Neural crest cell (in vitro differentiated cells): Measurements from ENCODE around the gene DENND1A. TPM values are rescaled to one million over a fixed set of nuclear protein-coding genes. Genes with fewer than 3 reads are reported as not detected.
"Not testable (repeated sequence)": the region's sequence is repeated elsewhere in the genome, so short reads cannot be mapped to it uniquely, and the experiment has no call there.

Experiments used
- DNase-seq: peaks from one replicate; pipeline ENCODE4 v3.0.0; 2021; ENCODE audit warnings: low read depth, mixed read lengths, low spot score
- H3K27ac Mint-ChIP-seq: one replicate; pipeline ENCODE4 v1.8.0; 2021; ENCODE audit warnings: mild to moderate bottlenecking, mixed read lengths; ENCODE audit not compliant: unreplicated experiment
- H3K27me3 Mint-ChIP-seq: 2 replicates; pipeline ENCODE4 v1.8.0; 2021; ENCODE audit warnings: low read depth, mild to moderate bottlenecking, mixed read lengths
- H3K36me3 Mint-ChIP-seq: 2 replicates; pipeline ENCODE4 v1.8.0; 2021; ENCODE audit warnings: low read depth, mild to moderate bottlenecking, mixed read lengths
- H3K4me1 Mint-ChIP-seq: 2 replicates; pipeline ENCODE4 v1.8.0; 2021; ENCODE audit warnings: mixed read lengths
- H3K4me3 Mint-ChIP-seq: one replicate; pipeline ENCODE4 v1.8.0; 2021; ENCODE audit warnings: mild to moderate bottlenecking, mixed read lengths
- H3K9me3 Mint-ChIP-seq: 2 replicates; pipeline ENCODE4 v1.8.0; 2021; ENCODE audit warnings: mixed read lengths
- CTCF ChIP-seq: fragments of 200-600 bp; sonication (generic); conservative IDR thresholded peaks from 2 replicates; pipeline ENCODE4 v1.5.0; 2021; ENCODE audit warnings: antibody characterized with exemption, mild to moderate bottlenecking
- total RNA-seq: library from RNA; stranded (reverse); gene quantifications from 2 replicates; pipeline ENCODE4 v1.2.1, GENCODE V29; 2021

DENND1A gene
- total RNA-seq, 1 donor from 2014 or later, result 17.8 TPM

- Mint-ChIP-seq H3K36me3 (no peaks in the 10 kb centered on the region), H3K9me3 (no peaks in the 10 kb centered on the region), H3K4me1 (peaks cover 10% of the 10 kb centered on the region), H3K27ac (no peak overlapping the region), H3K27me3 (no peaks in the 10 kb centered on the region), H3K4me3 (no peak overlapping the region)
- DNase-seq, result no peak
- no peak for TF ChIP-seq CTCF
Observed at GRCh38 chr9:123637945-123638634, 291.8 kb downstream of the DENND1A start.

GRCh38 chr9:123637606-123637944 is 292.4 kb downstream of the DENND1A start:
- no peak for TF ChIP-seq CTCF
- H3K27me3 Mint-ChIP-seq, result no peaks in the 10 kb centered on the region
- H3K36me3 Mint-ChIP-seq, result no peaks in the 10 kb centered on the region
- no peaks in the 10 kb centered on the region for H3K9me3 Mint-ChIP-seq
- peaks cover 10% of the 10 kb centered on the region for H3K4me1 Mint-ChIP-seq
- H3K27ac Mint-ChIP-seq, result no peak overlapping the region
- no peak overlapping the region for H3K4me3 Mint-ChIP-seq
- no peak for DNase-seq

- not testable (repeated sequence) for H3K27ac Mint-ChIP-seq, H3K36me3 Mint-ChIP-seq, DNase-seq, H3K4me3 Mint-ChIP-seq, H3K27me3 Mint-ChIP-seq, H3K9me3 Mint-ChIP-seq
- H3K4me1 Mint-ChIP-seq, result peaks cover 10% of the 10 kb centered on the region
Observed at GRCh38 chr9:123636805-123637204, 293.1 kb downstream of the DENND1A start.

- Mint-ChIP-seq H3K27ac (no peak overlapping the region), H3K4me3 (no peak overlapping the region), H3K4me1 (no peaks in the 10 kb centered on the region), H3K9me3 (no peaks in the 10 kb centered on the region), H3K27me3 (no peaks in the 10 kb centered on the region), H3K36me3 (peaks cover 2% of the 10 kb centered on the region)
- DNase-seq, result no peak
- TF ChIP-seq CTCF, result no peak
Observed at GRCh38 chr9:123631862-123632261, 298.1 kb downstream of the DENND1A start.

- peaks cover 2% of the 10 kb centered on the region for H3K36me3 Mint-ChIP-seq
- H3K27me3 Mint-ChIP-seq, result no peaks in the 10 kb centered on the region
- no peak for TF ChIP-seq CTCF
- DNase-seq, result no peak
- no peaks in the 10 kb centered on the region for H3K4me1 Mint-ChIP-seq
- H3K9me3 Mint-ChIP-seq, result no peaks in the 10 kb centered on the region
- no peak overlapping the region for H3K4me3 Mint-ChIP-seq
- no peak overlapping the region for H3K27ac Mint-ChIP-seq
Observed at GRCh38 chr9:123630233-123630632, 299.7 kb downstream of the DENND1A start.

- Mint-ChIP-seq H3K36me3 (peaks cover 2% of the 10 kb centered on the region), H3K9me3 (no peaks in the 10 kb centered on the region), H3K27ac (no peak overlapping the region), H3K4me3 (no peak overlapping the region), H3K4me1 (no peaks in the 10 kb centered on the region), H3K27me3 (no peaks in the 10 kb centered on the region)
- TF ChIP-seq CTCF, result no peak
- no peak for DNase-seq
Observed at GRCh38 chr9:123629531-123629930, 300.4 kb downstream of the DENND1A start.
